ENCODE results near the gene WNK2.

- TF ChIP-seq EZH2 (IDR thresholded peaks at IDR 0.05) (no peak), POLR2AphosphoS5 (IDR thresholded peaks at IDR 0.05; ENCODE audit: borderline replicate concordance, low read depth, low read length) (no peak)
Observed at GRCh38 chr9:93295031-93295430, 111.1 kb downstream of the WNK2 start.
